ENCODE results near the gene PDE4A.
"Not testable (repeated sequence)": the region's sequence is repeated elsewhere in the genome, so short reads cannot be mapped to it uniquely, and the experiment has no call there.

PDE4A gene

GRCh38 chr19:10403137-10404021 is 17.0 kb upstream of the PDE4A start, which contains the start of gene CDC37:
CDC37 (minus strand) TSS chr19:10403542; CDS start chr19:10403479, 63 bp downstream.
- peak; percentile 92 for DNase-seq (ENCODE audit: low spot score)

GRCh38 chr19:10404888-10405820 is 15.2 kb upstream of the PDE4A start:
- no peak for DNase-seq (ENCODE audit: low spot score)

GRCh38 chr19:10406191-10406590 is 14.1 kb upstream of the PDE4A start:
- no peak for DNase-seq (ENCODE audit: low spot score)

GRCh38 chr19:10407096-10407495 is 13.2 kb upstream of the PDE4A start:
- no peak for DNase-seq (ENCODE audit: low spot score)

GRCh38 chr19:10408511-10409283 is 11.6 kb upstream of the PDE4A start:
- peak; percentile 60 for DNase-seq (ENCODE audit: low spot score)

GRCh38 chr19:10411224-10411623 is 9.1 kb upstream of the PDE4A start:
- not testable (repeated sequence) for DNase-seq (ENCODE audit: low spot score)

- no peak for DNase-seq (ENCODE audit: low spot score)
Observed at GRCh38 chr19:10412257-10412977, 7.9 kb upstream of the PDE4A start.

- DNase-seq (ENCODE audit: low spot score) = no peak
Observed at GRCh38 chr19:10416083-10416379, 4.3 kb upstream of the PDE4A start.

- DNase-seq (ENCODE audit: low spot score) = peak; percentile 52
Observed at GRCh38 chr19:10416380-10417257, 3.7 kb upstream of the PDE4A start.

- no peak for DNase-seq (ENCODE audit: low spot score)
Observed at GRCh38 chr19:10417541-10418234, 2.6 kb upstream of the PDE4A start.

- DNase-seq (ENCODE audit: low spot score) = no peak
Observed at GRCh38 chr19:10418235-10418484, 2.2 kb upstream of the PDE4A start.

- DNase-seq (ENCODE audit: low spot score) = no peak
Observed at GRCh38 chr19:10418485-10419199, 1.7 kb upstream of the PDE4A start.

GRCh38 chr19:10419200-10419645 is 1.1 kb upstream of the PDE4A start:
- no peak for DNase-seq (ENCODE audit: low spot score)

GRCh38 chr19:10419646-10420443 is 493 bp upstream of the PDE4A start:
- no peak for DNase-seq (ENCODE audit: low spot score)

GRCh38 chr19:10421240-10422045 is 1.1 kb downstream of the PDE4A start:
- no peak for DNase-seq (ENCODE audit: low spot score)

- no peak for DNase-seq (ENCODE audit: low spot score)
Observed at GRCh38 chr19:10422046-10422461, 1.7 kb downstream of the PDE4A start.

GRCh38 chr19:10422846-10423245 is 2.5 kb downstream of the PDE4A start:
- DNase-seq (ENCODE audit: low spot score) = no peak

Measured in pons (tissue), 1 donor.